ENCODE data around the gene NAB2. TPM values are rescaled to one million over a fixed set of nuclear protein-coding genes. Genes with fewer than 3 reads are reported as not detected.

The NAB2 gene
- total and polyA plus RNA-seq, 9 of the 15 experiments (the other 6 are each of a cell fraction or from before 2014, with no cell fraction given) = 0.45 to 40.9 (median 20.4) TPM

DNA sequence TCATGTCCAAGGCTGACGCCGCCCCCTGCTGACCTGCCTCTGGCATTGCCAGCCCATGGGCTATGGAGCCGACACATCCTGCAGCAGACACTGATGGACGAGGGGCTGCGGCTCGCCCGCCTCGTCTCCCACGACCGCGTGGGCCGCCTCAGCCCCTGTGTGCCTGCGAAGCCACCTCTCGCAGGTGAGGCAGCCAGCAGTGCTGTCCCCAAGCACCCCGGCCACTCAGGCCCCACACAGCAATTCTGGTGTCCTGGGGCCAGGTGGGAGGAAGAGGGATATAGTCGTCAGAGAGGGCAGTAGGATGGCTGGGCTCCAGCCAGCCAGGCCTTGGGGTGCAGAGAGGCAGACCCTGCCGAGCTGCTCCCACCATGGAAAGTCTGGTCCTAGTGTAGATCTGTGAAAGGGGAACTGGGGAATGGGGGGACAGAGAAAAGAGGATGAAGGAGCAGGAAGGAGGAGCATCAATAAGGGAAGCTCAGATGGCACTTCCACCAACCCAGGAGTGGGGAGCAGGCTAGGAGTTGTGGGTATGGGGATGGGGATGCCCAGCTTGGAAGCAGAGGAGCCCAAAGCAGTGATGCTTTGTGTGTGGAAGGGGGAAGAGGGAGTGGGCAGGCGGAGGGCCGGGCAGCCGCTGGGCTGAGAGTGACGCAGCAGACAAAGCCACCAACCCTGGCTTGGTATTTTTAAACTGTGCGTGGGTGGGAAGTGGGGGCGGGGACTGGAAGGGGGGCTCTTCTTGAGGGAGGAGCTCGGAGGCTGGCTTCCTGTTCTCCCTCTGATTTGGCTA, 4.7 kb downstream of the NAB2 start (continued):
- TF ChIP-seq RUNX1 (IDR thresholded peaks at IDR 0.05; ENCODE audit: low read depth) (no peak), MCM3 (IDR thresholded peaks at IDR 0.05) (no peak), SPI1 (IDR thresholded peaks at IDR 0.05; ENCODE audit: borderline replicate concordance, low read depth, low read length) (peak; percentile 46; the same call in 1 of the 2 replicates), CREB1 (IDR thresholded peaks at IDR 0.05) (0 out of 2 replicates have a peak, but pooled peaks have one; percentile 33), CREB1 (CRISPR knock-in tag; IDR thresholded peaks at IDR 0.05) (no peak), MAZ (CRISPR knock-in tag; conservative IDR thresholded peaks at IDR 0.05 in 1 of 2, IDR thresholded peaks at IDR 0.05 in 1 of 2) (peak; percentile 67 to 76), ZEB2 (IDR thresholded peaks at IDR 0.05) (no peak), CBX8 (IDR thresholded peaks at IDR 0.05; ENCODE audit: borderline replicate concordance, extremely low read depth, low read depth, low read length, poor library complexity, severe bottlenecking) (no peak), MEIS2 (IDR thresholded peaks at IDR 0.05; ENCODE audit: partially characterized antibody) (peak; percentile 58), MYNN (IDR thresholded peaks at IDR 0.05) (peak; percentile 54; the same call in 1 of the 2 replicates), MYNN (CRISPR knock-in tag; IDR thresholded peaks at IDR 0.05) (no peak), SNAPC5 (CRISPR knock-in tag; IDR thresholded peaks at IDR 0.05) (no peak), EWSR1 (IDR thresholded peaks at IDR 0.05; ENCODE audit: borderline replicate concordance, low read depth, partially characterized antibody) (no peak), ARNT (IDR thresholded peaks at IDR 0.05) (no peak), KDM1A (IDR thresholded peaks at IDR 0.05) (0 out of 4 replicates have a peak, but pooled peaks of 1 of the 2 experiments have one; percentile 40), C11orf30 (IDR thresholded peaks at IDR 0.05; ENCODE audit: low read depth) (peak; percentile 65; the same call in 1 of the 2 replicates), MYC (IDR thresholded peaks at IDR 0.05; ENCODE audit: low read depth, low read length) (peak; percentile 30; the same call in 1 of the 2 replicates), MYC (CRISPR knock-in tag; IDR thresholded peaks at IDR 0.05; ENCODE audit: borderline replicate concordance, low read depth) (no peak), TEAD1 (CRISPR knock-in tag; IDR thresholded peaks at IDR 0.05) (0 out of 4 replicates have a peak, but pooled peaks of 1 of the 2 experiments have one; percentile 11), BHLHE40 (IDR thresholded peaks at IDR 0.05; ENCODE audit: low read length) (no peak), CGGBP1 (CRISPR knock-in tag; IDR thresholded peaks at IDR 0.05) (no peak), MAX (CRISPR knock-in tag; IDR thresholded peaks at IDR 0.05) (0 out of 2 replicates have a peak, but pooled peaks have one; percentile 27), SMAD4 (CRISPR knock-in tag; conservative IDR thresholded peaks at IDR 0.05) (0 out of 2 replicates have a peak, but pooled peaks have one; percentile 15)
- TF ChIP-seq, protein P1, sequence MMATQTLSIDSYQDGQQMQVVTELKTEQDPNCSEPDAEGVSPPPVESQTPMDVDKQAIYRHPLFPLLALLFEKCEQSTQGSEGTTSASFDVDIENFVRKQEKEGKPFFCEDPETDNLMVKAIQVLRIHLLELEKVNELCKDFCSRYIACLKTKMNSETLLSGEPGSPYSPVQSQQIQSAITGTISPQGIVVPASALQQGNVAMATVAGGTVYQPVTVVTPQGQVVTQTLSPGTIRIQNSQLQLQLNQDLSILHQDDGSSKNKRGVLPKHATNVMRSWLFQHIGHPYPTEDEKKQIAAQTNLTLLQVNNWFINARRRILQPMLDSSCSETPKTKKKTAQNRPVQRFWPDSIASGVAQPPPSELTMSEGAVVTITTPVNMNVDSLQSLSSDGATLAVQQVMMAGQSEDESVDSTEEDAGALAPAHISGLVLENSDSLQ (IDR thresholded peaks at IDR 0.05) = peak; percentile 44; the same call in 1 of the 2 replicates
- TF ChIP-seq, protein P2, sequence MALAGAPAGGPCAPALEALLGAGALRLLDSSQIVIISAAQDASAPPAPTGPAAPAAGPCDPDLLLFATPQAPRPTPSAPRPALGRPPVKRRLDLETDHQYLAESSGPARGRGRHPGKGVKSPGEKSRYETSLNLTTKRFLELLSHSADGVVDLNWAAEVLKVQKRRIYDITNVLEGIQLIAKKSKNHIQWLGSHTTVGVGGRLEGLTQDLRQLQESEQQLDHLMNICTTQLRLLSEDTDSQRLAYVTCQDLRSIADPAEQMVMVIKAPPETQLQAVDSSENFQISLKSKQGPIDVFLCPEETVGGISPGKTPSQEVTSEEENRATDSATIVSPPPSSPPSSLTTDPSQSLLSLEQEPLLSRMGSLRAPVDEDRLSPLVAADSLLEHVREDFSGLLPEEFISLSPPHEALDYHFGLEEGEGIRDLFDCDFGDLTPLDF (CRISPR knock-in tag; IDR thresholded peaks at IDR 0.05) = no peak

Data from K562 (cell line).